Effector memory CD8-positive, alpha-beta T cell (primary cell): ENCODE data around the gene INTS1.
A peak's percentile ranks its signal among the peaks of the same experiment; 100 is the strongest.
"Not testable (repeated sequence)": the region's sequence is repeated elsewhere in the genome, so short reads cannot be mapped to it uniquely, and the experiment has no call there.

Experiments used
- ATAC-seq: fragments of 150-1000 bp; cut with Tn5 transposase; replicated peaks from 2 replicates; pipeline ENCODE4 v1.10.0; 2021; ENCODE audit warnings: mild to moderate bottlenecking, moderate library complexity
- DNase-seq, 3 experiments: peaks; one replicate each; pipeline ENCODE4 v3.0.0; 2021
- H3K27ac Mint-ChIP-seq, 2 donors: one replicate each; pipeline ENCODE4 v1.8.0; 2022; ENCODE audit warnings: mild to moderate bottlenecking in 2 of 2, mixed read lengths in 2 of 2, moderate library complexity in 2 of 2
- H3K27me3 Mint-ChIP-seq, 2 donors: one replicate each; pipeline ENCODE4 v1.8.0; 2022; ENCODE audit warnings: mixed read lengths in 2 of 2
- H3K36me3 Mint-ChIP-seq: one replicate; pipeline ENCODE4 v1.8.0; 2022; ENCODE audit warnings: mild to moderate bottlenecking, moderate library complexity, mixed read lengths; ENCODE audit not compliant: insufficient read depth
- H3K4me1 Mint-ChIP-seq, 2 donors: one replicate each; pipeline ENCODE4 v1.8.0; 2022; ENCODE audit warnings: low read depth in 2 of 2, mixed read lengths in 2 of 2
- H3K4me3 Mint-ChIP-seq, 2 donors: one replicate each; pipeline ENCODE4 v1.8.0; 2022; ENCODE audit warnings: mild to moderate bottlenecking in 2 of 2, mixed read lengths in 2 of 2, moderate library complexity in 2 of 2
- H3K9me3 Mint-ChIP-seq, 2 donors: one replicate each; pipeline ENCODE4 v1.8.0; 2022; ENCODE audit warnings: mixed read lengths in 2 of 2

INTS1 gene

GRCh38 chr7:1447551-1448244 is 56.5 kb downstream of the INTS1 start:
- no peak overlapping the region for H3K4me3 Mint-ChIP-seq
- H3K27me3 Mint-ChIP-seq, result no peaks in the 10 kb centered on the region
- no peaks in the 10 kb centered on the region for H3K4me1 Mint-ChIP-seq
- H3K36me3 Mint-ChIP-seq, result no peaks in the 10 kb centered on the region
- DNase-seq, result no peak
- no peak overlapping the region for H3K27ac Mint-ChIP-seq
- no peak for ATAC-seq
- no peaks in the 10 kb centered on the region for H3K9me3 Mint-ChIP-seq

DNA sequence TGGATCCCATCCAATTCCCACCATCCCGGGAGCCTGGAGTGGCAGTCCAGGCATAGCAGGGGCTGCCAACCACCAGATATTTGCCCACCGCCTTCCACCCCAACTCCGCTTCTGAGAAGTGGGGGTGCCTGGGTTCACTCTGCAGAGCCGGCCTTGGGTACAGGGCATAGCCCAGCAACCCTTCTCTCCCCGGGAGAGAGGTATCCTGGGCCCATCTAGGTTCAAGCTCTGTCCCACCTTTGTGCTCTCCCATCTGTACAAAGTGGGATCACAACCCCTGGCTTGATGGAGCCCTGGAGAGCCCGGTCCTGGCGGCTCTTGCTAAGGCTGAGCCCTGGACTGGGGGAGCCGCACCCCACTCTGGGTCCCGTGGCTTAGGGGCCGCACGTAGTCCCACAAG is 57.1 kb downstream of the INTS1 start:
- ATAC-seq (no peak), DNase-seq (no peak)
- no peak overlapping the region for H3K27ac Mint-ChIP-seq
- no peak overlapping the region for H3K4me3 Mint-ChIP-seq
- no peaks in the 10 kb centered on the region for H3K4me1 Mint-ChIP-seq
- H3K27me3 Mint-ChIP-seq, result no peaks in the 10 kb centered on the region
- no peaks in the 10 kb centered on the region for H3K9me3 Mint-ChIP-seq
- no peaks in the 10 kb centered on the region for H3K36me3 Mint-ChIP-seq

DNA sequence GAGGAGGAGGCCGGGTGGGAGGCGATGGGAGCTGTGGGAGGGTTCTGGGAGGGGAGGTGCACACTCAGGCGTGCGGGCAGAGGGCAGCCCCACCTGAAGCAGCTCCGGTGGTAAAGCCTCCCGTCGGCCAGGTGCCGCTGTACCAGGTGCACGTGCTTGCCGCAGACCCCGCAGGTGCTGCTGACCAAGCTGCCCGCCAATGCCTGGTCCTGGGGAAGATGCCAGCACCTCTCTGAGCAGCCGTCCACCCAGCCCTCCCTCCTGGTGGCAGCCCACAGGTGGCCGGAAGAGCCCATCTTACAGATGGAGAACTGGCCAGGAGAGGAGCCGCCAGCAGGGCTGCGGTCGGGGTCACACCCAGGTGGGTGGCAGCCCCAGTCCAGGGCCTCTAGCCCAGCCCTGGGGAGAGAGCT is 57.6 kb downstream of the INTS1 start:
- DNase-seq, result no peak
- H3K36me3 Mint-ChIP-seq, result no peaks in the 10 kb centered on the region
- no peak overlapping the region for H3K27ac Mint-ChIP-seq
- no peaks in the 10 kb centered on the region for H3K9me3 Mint-ChIP-seq
- H3K4me3 Mint-ChIP-seq, result no peak overlapping the region
- H3K27me3 Mint-ChIP-seq, result no peaks in the 10 kb centered on the region
- no peaks in the 10 kb centered on the region for H3K4me1 Mint-ChIP-seq
- ATAC-seq, result no peak

GRCh38 chr7:1446026-1446425 is 58.2 kb downstream of the INTS1 start:
- H3K27me3 Mint-ChIP-seq, ATAC-seq, H3K9me3 Mint-ChIP-seq, DNase-seq, H3K36me3 Mint-ChIP-seq, H3K4me1 Mint-ChIP-seq, H3K4me3 Mint-ChIP-seq: not testable (repeated sequence)
- H3K27ac Mint-ChIP-seq, result peak overlapping the region; percentile 49 to 51

DNA sequence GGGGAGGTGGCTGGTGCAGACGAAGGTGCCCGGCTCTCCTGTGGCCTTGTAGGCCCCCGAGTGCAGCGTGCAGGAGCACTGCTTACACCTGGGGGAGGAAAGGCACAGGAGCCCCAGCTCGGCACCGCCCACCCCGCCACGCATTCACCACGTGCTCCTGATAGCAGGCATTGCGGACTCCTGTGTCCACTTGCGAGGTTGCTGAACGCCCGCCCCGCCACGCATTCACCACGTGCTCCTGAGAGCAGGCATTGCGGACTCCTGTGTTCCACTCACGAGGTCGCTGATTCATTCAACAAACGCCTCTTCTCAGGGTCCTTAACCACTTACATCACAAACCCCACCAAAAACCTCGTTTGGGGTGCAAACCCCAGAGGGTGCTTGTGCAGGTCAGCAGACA is 58.8 kb downstream of the INTS1 start:
- Mint-ChIP-seq H3K4me3 (no peak overlapping the region), H3K9me3 (no peaks in the 10 kb centered on the region), H3K27ac (peak overlapping the region; percentile 49 to 51), H3K27me3 (no peaks in the 10 kb centered on the region), H3K4me1 (no peaks in the 10 kb centered on the region), H3K36me3 (no peaks in the 10 kb centered on the region)
- ATAC-seq (no peak), DNase-seq (no peak)

GRCh38 chr7:1444925-1445322 is 59.3 kb downstream of the INTS1 start:
- Mint-ChIP-seq H3K4me3 (no peak overlapping the region), H3K36me3 (no peaks in the 10 kb centered on the region), H3K9me3 (no peaks in the 10 kb centered on the region), H3K27ac (no peak overlapping the region), H3K27me3 (no peaks in the 10 kb centered on the region), H3K4me1 (no peaks in the 10 kb centered on the region)
- ATAC-seq (no peak), DNase-seq (no peak)

DNA sequence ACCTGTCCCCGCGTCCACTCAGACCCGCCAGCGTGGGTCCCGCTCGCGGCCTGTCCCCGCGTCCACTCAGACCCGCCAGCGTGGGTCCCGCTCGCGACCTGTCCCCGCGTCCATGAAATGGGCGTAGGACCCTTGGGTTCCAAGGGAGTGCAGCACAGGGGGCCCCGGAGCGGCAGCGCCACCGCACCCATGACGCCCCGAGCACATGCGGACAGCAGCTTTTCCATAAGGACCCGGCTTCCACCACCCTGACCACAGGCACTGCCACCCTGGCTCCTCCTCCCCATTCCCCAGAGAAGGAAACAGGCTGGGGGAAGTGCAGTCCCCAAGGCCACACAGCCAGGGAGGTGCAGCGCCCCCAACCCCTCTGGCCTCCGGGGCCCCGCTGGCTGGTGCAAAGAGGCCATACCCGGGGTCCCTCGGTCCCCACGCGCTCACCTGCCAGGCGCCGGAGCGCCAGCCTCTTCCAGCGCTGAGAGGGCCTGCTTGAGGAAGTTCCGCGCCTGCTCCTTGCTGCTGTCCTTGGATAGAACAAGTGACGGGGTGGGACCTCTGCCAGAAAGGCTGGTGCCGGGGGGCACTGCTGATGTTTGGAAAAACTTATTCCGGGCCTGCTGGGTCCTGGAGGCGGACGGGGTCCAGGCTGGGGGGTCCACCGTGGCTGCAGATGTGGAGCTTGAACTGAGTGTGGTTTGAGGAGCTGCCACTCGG is 59.8 kb downstream of the INTS1 start:
- H3K27me3 Mint-ChIP-seq, result no peaks in the 10 kb centered on the region
- H3K36me3 Mint-ChIP-seq, result no peaks in the 10 kb centered on the region
- H3K4me1 Mint-ChIP-seq, result no peaks in the 10 kb centered on the region
- no peak overlapping the region for H3K27ac Mint-ChIP-seq
- no peak for ATAC-seq
- no peaks in the 10 kb centered on the region for H3K9me3 Mint-ChIP-seq
- no peak overlapping the region for H3K4me3 Mint-ChIP-seq
- no peak for DNase-seq

GRCh38 chr7:1443587-1444200 is 60.5 kb downstream of the INTS1 start:
- not testable (repeated sequence) for H3K27ac Mint-ChIP-seq, H3K4me1 Mint-ChIP-seq, H3K9me3 Mint-ChIP-seq, H3K27me3 Mint-ChIP-seq, H3K36me3 Mint-ChIP-seq, H3K4me3 Mint-ChIP-seq, ATAC-seq, DNase-seq

- H3K4me1 Mint-ChIP-seq, result no peaks in the 10 kb centered on the region
- H3K36me3 Mint-ChIP-seq, result no peaks in the 10 kb centered on the region
- no peak overlapping the region for H3K27ac Mint-ChIP-seq
- no peak for DNase-seq
- H3K4me3 Mint-ChIP-seq, result no peak overlapping the region
- H3K27me3 Mint-ChIP-seq, result no peaks in the 10 kb centered on the region
- ATAC-seq, result no peak
- no peaks in the 10 kb centered on the region for H3K9me3 Mint-ChIP-seq
Measured at GRCh38 chr7:1442355-1443124, 61.6 kb downstream of the INTS1 start.

- DNase-seq, result no peak
- H3K36me3 Mint-ChIP-seq, result no peaks in the 10 kb centered on the region
- no peak overlapping the region for H3K27ac Mint-ChIP-seq
- no peak for ATAC-seq
- H3K4me1 Mint-ChIP-seq, result no peaks in the 10 kb centered on the region
- H3K4me3 Mint-ChIP-seq, result no peak overlapping the region
- H3K27me3 Mint-ChIP-seq, result no peaks in the 10 kb centered on the region
- H3K9me3 Mint-ChIP-seq, result no peaks in the 10 kb centered on the region
Measured at GRCh38 chr7:1441615-1442354, 62.4 kb downstream of the INTS1 start.

DNA sequence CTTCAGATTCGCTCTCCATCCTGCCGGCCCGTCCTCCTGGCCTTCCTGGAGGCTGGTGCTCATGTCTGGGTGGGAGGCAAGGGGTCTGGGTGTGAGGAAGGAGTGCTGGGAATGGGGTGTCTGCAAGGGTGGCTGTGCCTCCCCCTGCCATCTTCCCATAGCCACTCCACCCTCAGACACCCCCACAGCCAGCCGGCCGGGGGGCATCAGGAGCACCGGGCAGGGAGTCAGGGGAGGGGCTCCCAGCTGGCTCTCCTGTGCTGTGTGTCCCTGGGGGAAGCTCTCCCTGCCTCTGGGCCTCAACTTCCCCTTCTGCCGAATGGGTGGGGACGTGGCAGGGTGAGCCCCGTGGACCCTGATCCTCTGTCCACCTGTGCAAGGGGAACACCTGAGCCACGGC is 63.6 kb downstream of the INTS1 start:
- DNase-seq, result no peak
- H3K4me3 Mint-ChIP-seq, result no peak overlapping the region
- no peaks in the 10 kb centered on the region for H3K9me3 Mint-ChIP-seq
- ATAC-seq, result no peak
- H3K27ac Mint-ChIP-seq, result no peak overlapping the region
- H3K36me3 Mint-ChIP-seq, result no peaks in the 10 kb centered on the region
- no peaks in the 10 kb centered on the region for H3K27me3 Mint-ChIP-seq
- H3K4me1 Mint-ChIP-seq, result no peaks in the 10 kb centered on the region

GRCh38 chr7:1439373-1440363 is 64.5 kb downstream of the INTS1 start:
- no peak overlapping the region for H3K27ac Mint-ChIP-seq
- no peaks in the 10 kb centered on the region for H3K36me3 Mint-ChIP-seq
- no peaks in the 10 kb centered on the region for H3K9me3 Mint-ChIP-seq
- no peaks in the 10 kb centered on the region for H3K4me1 Mint-ChIP-seq
- ATAC-seq, result no peak
- no peak for DNase-seq
- H3K4me3 Mint-ChIP-seq, result no peak overlapping the region
- no peaks in the 10 kb centered on the region for H3K27me3 Mint-ChIP-seq
